ENCODE data around the gene DNAJC30.

The DNAJC30 gene

DNA sequence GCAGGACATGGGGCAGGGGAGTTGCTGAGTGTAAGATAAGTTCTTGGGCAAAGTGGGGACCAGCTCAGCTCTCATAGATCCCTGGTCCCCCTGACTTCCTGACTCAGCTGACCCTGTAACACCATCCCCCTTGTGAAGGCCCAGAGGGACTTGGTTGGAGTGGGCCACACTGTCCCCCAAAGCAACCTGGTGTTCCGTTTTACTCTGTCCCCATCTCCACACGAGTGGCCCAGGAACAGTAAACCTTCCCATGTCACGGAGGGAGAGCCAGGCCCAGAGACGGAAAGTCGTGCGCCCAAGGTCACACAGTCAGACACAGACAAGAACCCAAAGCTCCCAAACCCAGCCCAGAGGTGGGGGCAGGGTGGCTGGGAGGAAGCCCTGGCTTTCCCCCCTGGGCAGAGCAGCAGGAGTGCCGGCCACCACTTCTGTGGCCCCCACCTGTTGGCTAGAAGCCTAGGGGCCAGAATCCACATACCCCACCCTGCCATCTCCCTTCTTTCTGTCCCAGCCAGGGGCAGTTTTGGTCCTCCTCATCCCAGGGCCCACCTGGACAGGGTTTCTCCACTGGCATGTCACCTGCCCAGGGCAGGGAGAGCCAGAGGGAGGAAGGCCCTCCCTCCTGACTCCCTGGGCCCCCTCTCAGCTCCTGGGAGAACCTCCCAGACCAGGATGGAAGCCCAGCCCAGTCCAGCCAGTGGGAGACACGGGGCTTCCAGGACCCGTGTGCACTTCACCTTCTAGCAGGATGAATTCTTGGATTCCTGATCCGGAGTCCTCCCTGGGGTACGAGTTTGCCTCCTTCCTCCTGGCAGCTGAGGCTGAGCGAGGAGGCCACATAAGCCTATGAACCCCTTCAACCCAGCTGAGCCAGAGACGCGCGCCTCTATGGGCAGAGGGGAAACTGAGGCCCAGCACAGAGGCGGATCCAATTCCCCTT, 36.2 kb downstream of the DNAJC30 start:
- no peak for TF ChIP-seq CTCF (IDR thresholded peaks at IDR 0.05)

DNA sequence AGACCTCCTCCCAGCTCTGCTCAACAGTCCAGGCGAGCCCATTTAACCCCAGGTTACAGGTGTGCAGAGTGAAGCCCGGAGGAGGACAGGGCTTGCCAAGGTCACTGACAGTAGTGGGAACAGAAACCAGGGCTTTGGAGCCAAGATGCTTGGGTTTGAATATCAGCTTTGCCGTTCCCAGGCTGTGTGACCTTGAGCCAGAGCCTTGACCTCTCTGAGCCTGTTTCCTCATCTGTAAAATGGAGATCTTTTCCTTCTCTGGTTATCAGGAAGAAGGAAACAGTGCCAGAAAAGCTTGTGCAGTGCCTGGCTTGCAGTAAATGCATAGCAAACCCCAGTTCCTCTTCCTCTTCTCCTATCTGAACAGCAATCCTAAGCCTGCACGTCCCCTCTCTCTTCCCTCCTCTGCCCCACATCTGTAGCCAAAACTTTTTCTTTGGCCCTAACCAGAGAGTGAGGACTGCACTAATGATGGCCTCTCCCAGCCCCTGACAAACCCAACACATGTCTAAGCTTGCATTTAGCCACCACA, 37.5 kb downstream of the DNAJC30 start:
- no peak for TF ChIP-seq CTCF (IDR thresholded peaks at IDR 0.05)

DNA sequence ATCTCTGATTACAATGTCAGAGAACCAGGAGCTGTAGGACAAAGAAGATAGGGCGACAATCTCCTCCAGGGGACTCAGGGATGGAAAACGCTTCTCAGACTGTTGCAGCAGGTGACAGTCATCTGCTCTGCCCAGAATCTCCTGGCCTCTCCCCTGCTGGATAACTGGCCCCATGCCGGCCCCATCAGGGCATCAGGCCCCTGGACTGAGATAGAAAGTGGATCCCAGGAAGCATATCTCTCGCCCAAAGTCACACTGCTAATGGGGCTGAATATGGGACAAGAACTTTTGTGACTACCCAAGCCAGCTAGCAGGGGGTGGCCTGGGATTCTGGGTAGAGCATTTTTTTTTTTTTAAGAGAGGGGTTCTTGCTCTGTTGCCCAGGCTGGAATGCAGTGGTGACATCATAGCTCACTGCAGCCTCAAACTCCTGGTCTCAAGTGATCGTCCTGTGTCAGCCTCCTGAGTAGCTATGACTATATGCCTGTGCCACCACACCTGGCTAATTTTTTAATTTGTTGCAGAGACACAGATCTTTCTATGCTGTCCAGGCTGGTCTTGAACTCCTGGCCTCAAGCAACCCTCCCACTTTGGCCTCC, 38.5 kb downstream of the DNAJC30 start:
- TF ChIP-seq CTCF (IDR thresholded peaks at IDR 0.05): no peak

DNA sequence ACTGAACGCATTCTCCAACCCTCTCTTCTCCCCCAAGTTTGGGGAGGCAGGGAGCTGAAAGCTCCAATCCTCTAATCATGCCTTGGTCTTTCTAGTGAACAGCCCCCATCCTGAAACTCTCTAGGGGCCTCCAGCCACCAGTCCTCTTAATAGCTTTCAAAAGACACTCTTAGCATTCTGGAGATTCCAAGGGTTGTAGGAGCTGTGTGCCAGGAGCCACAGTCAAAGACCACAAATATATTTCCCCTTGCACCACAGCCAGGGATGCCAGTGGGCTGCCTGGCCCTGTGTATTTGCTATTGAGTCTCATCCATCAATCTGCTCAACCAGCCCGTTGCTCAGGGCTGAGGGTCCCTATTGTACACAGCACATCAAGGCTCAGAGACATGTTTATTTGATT, 40.4 kb downstream of the DNAJC30 start:
- TF ChIP-seq CTCF (IDR thresholded peaks at IDR 0.05): no peak

GRCh38 chr7:73638911-73639310, 44.3 kb downstream of the DNAJC30 start:
- TF ChIP-seq CTCF (IDR thresholded peaks at IDR 0.05): no peak

GRCh38 chr7:73635428-73636200, 47.6 kb downstream of the DNAJC30 start:
- no peak for TF ChIP-seq CTCF (IDR thresholded peaks at IDR 0.05)

- no peak for TF ChIP-seq CTCF (IDR thresholded peaks at IDR 0.05)
These were observed 49.4 kb downstream of the DNAJC30 start for GRCh38 chr7:73633844-73634243.

Measured in LNCAP (cell line).